Lung (tissue), 12 donors: ENCODE data around the gene SEPTIN8. TPM values are rescaled to one million over a fixed set of nuclear protein-coding genes. Genes with fewer than 3 reads are reported as not detected.

Source experiments
- ATAC-seq: fragments of 200-7000 bp; cut with Tn5 transposase; one replicate; pipeline ENCODE4 v1.9.1; 2020; ENCODE audit warnings: moderate number of reproducible peaks; ENCODE audit not compliant: insufficient read depth, low FRiP score
- DNase-seq, 3 donors: peaks; one replicate each; pipeline ENCODE4 v3.0.0-alpha.2; 2013 to 2017
- H3K27ac ChIP-seq, 2 donors: one replicate each; pipeline ENCODE4 v1.5.1; 2013; ENCODE audit warnings: mild to moderate bottlenecking in 2 of 2, moderate library complexity in 2 of 2, control low read depth in 1 of 2, inconsistent platforms in 1 of 2, low read depth in 1 of 2, low read length in 1 of 2
- H3K27me3 ChIP-seq, 3 donors: one replicate each; pipeline ENCODE4 v1.5.1; 2013; ENCODE audit warnings: low read length in 2 of 3; ENCODE audit not compliant: control insufficient read depth in 3 of 3, insufficient read depth in 3 of 3
- H3K36me3 ChIP-seq, 4 donors: one replicate each; pipeline ENCODE4 v1.5.1; 2013; ENCODE audit warnings: low read length in 4 of 4, mild to moderate bottlenecking in 1 of 4, moderate library complexity in 1 of 4; ENCODE audit not compliant: control insufficient read depth in 4 of 4, insufficient read depth in 4 of 4
- H3K4me1 ChIP-seq, 5 donors: one replicate each; pipeline ENCODE4 v1.5.1; 2013; ENCODE audit warnings: low read length in 5 of 5, mild to moderate bottlenecking in 2 of 5, moderate library complexity in 1 of 5; ENCODE audit not compliant: control insufficient read depth in 5 of 5, insufficient read depth in 5 of 5
- H3K4me3 ChIP-seq: one replicate; pipeline ENCODE4 v1.5.1; 2013; ENCODE audit warnings: mild to moderate bottlenecking, control low read depth, moderate library complexity
- H3K9ac ChIP-seq, 2 donors: one replicate each; pipeline ENCODE4 v1.5.1; 2013; ENCODE audit warnings: low read length in 2 of 2, control low read depth in 1 of 2; ENCODE audit not compliant: insufficient read depth in 1 of 2
- H3K9me3 ChIP-seq, 4 donors: one replicate each; pipeline ENCODE4 v1.5.1; 2013; ENCODE audit warnings: low read length in 3 of 4, mild to moderate bottlenecking in 1 of 4, moderate library complexity in 1 of 4; ENCODE audit not compliant: control insufficient read depth in 4 of 4, insufficient read depth in 3 of 4
- CTCF ChIP-seq: IDR thresholded peaks from 2 replicates; pipeline ENCODE4 v1.5.1; 2012; ENCODE audit warnings: mild to moderate bottlenecking; ENCODE audit errors: control extremely low read depth, extremely low read depth
- WGBS, 2 donors: extraction: QIAGEN DNeasy Blood & Tissue Kit; methylation state at CpG; one replicate each; pipeline ENCODE4 v1.1.7; 2013; 5-methylcytosine and 5-hydroxymethylcytosine counted together
- polyA plus RNA-seq, 2 donors: library from polyadenylated mRNA; stranded (reverse); fragments of 200-250 nt; gene quantifications; one replicate each; pipeline ENCODE4 v1.2.1, GENCODE V29; 2013
- total RNA-seq, 2 donors: library from RNA; depleted of rRNA in 1 of 2; stranded (reverse); fragments of >200 nt in 1 of 2; gene quantifications; one replicate each; pipeline ENCODE4 v1.2.1, GENCODE V29; 2014 to 2021
- donor health status: control.
- donor health status: control.
- donor health status: Bipolar disorder and iron deficiency.
- donor health status: healthy.
- donor health status: DM: yes; HTN: yes; CAD: no.

Gene SEPTIN8
- total and polyA plus RNA-seq, 4 donors: 12.4 to 37.8 (median 22.0) TPM

DNA sequence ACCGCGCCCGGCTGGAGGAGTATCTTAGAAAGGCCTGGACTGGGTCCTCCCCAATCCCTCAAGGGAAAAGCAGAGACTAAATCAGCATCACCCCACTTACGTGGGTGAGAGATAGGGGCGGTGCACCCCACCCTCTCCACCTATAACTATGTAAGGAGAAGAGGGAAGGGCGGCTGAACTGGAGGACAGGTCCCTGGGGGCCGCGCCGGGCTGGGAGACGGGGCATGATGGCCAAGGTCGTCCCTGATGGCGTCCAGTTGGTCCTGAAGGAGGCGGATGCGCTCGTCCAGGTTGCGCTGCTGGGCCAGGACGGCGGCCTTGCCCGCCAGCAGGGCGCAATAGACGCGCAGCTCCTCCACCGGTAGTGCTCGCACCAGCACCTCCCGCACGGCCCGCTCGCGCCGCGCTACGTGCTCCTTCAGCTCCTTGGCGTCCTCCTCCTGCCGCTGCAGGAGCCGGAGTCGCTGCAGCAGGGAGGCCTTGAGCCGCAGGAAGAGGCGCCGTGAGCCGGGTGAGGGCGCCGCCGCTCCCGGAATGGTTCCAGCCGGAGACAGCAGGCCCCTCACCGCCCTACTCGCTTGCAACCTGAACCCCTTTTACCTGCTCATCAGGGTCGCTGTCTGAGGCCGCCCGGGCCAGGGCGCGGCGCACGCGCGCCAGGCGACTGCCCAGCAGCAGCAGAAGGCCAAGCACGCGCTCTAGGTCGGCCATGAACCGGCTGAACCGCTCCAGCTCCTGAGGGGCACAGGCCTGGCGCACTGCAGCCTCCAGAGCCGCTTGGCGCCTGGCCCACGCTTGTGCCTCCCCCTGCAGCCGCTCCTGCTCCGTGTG, 45.8 kb upstream of the SEPTIN8 start:
- no peak for TF ChIP-seq CTCF
- DNase-seq: peak; percentile 50 to 76 (median 70)
- H3K4me3 ChIP-seq: no peak overlapping the region
- peaks cover 0 to 4% (median 0%) of the 10 kb centered on the region in 4 donors for H3K36me3 ChIP-seq
- H3K4me1 ChIP-seq: peaks cover 0 to 28% (median 3%) of the 10 kb centered on the region in 5 donors
- WGBS, 2 donors: 35 to 46% methylated on average over 68 of the region's 68 CpGs
- no peaks in the 10 kb centered on the region for H3K9me3 ChIP-seq
- peaks cover 0 to 14% (median 12%) of the 10 kb centered on the region in 3 donors for H3K27me3 ChIP-seq
- no peak overlapping the region for H3K27ac ChIP-seq
- ATAC-seq: peak; percentile 21
- no peak overlapping the region for H3K9ac ChIP-seq

GRCh38 chr5:132821791-132822190, 44.8 kb upstream of the SEPTIN8 start:
- Histone ChIP-seq H3K4me3 (no peak overlapping the region), H3K9ac (no peak overlapping the region), H3K9me3 (no peaks in the 10 kb centered on the region), H3K36me3 (peaks cover 0 to 4% (median 0%) of the 10 kb centered on the region in 4 donors), H3K27me3 (peaks cover 0 to 13% (median 12%) of the 10 kb centered on the region in 3 donors), H3K27ac (no peak overlapping the region), H3K4me1 (peaks cover 0 to 28% (median 0%) of the 10 kb centered on the region in 5 donors)
- ATAC-seq (no peak), DNase-seq (peak; percentile 64 to 84 (median 75))
- WGBS, 2 donors: 83 to 92% methylated on average over 1 of the region's 1 CpG
- TF ChIP-seq CTCF: no peak

DNA sequence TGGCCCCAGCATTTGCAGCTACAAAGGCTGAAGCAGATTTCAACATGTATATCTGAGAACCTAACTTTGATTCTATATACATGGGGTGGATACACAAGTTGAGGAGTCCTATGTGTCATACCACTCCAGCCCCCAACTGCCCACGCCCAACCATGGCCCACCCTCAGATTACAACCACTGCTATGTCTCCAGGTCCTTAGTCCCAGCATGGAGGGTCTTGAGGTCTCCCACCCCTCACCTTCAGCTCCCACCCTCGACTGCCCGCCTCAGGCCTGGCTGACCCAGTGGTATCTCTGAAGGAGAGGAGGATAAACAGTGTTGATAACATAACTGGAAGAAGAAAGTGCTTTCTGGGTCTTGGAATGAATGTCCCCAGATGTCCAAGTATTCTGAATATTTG, 44.3 kb upstream of the SEPTIN8 start:
- Histone ChIP-seq H3K9me3 (no peaks in the 10 kb centered on the region), H3K36me3 (peaks cover 0 to 4% (median 0%) of the 10 kb centered on the region in 4 donors), H3K4me3 (no peak overlapping the region), H3K27ac (no peak overlapping the region), H3K9ac (no peak overlapping the region), H3K27me3 (peaks cover 0 to 11% (median 11%) of the 10 kb centered on the region in 3 donors), H3K4me1 (peaks cover 0 to 28% (median 0%) of the 10 kb centered on the region in 5 donors)
- no peak for DNase-seq
- no peak for ATAC-seq
- no peak for TF ChIP-seq CTCF
- 86 to 95% methylated on average over 3 of the region's 3 CpGs for WGBS, 2 donors
